H1 (cell line): ENCODE results near the gene MRPS9. TPM values are rescaled to one million over a fixed set of nuclear protein-coding genes. Genes with fewer than 3 reads are reported as not detected.

Source experiments
- CTCF ChIA-PET: fragments of 300-600 bp; sonication (Branson Sonifier 250); formaldehyde crosslinking; loops from one replicate; lab custom pipeline; 2021; ENCODE audit not compliant: partially characterized antibody; lab: Charles Lee
- POLR2A ChIA-PET: fragments of 300-600 bp; sonication (Branson Sonifier 250); formaldehyde crosslinking; loops from one replicate; lab custom pipeline; 2021; ENCODE audit warnings: inconsistent platforms; ENCODE audit not compliant: partially characterized antibody; lab: Charles Lee
- DNase-seq, 2 experiments: peaks; one replicate each; pipeline versions ENCODE4 v3.0.0 to v3.0.0-alpha.2; 2010 to 2022; ENCODE audit warnings: low spot score in 2 of 2, low read depth in 1 of 2, mixed read lengths in 1 of 2
- FAIRE-seq: peaks from 2 replicates; lab custom pipeline; 2011; peaks lifted over from hg19 to GRCh38; lab: Jason Lieb, UNC
- H2AFZ ChIP-seq: 2 replicates; pipeline ENCODE4 v1.8.1; 2012; ENCODE audit warnings: low read length, inconsistent platforms
- H2AK5ac ChIP-seq: 2 replicates; pipeline ENCODE4 v1.6.1; 2013; ENCODE audit warnings: low read depth, low read length
- H2BK120ac ChIP-seq: replicated peaks from 2 replicates; pipeline ENCODE3; 2013; ENCODE audit warnings: low read depth, low read length, inconsistent platforms
- H2BK12ac ChIP-seq: 2 replicates; pipeline ENCODE4 v1.6.1; 2013; ENCODE audit warnings: low read depth, low read length
- H2BK15ac ChIP-seq: 2 replicates; pipeline ENCODE4 v1.6.1; 2013; ENCODE audit warnings: low read length
- H2BK20ac ChIP-seq: 2 replicates; pipeline ENCODE4 v1.6.1; 2013; ENCODE audit warnings: low read length
- H2BK5ac ChIP-seq: 2 replicates; pipeline ENCODE4 v1.6.1; 2013; ENCODE audit warnings: low read depth, low read length
- H3K14ac ChIP-seq: 2 replicates; pipeline ENCODE4 v1.6.1; 2013; ENCODE audit warnings: inconsistent platforms; ENCODE audit not compliant: insufficient read length
- H3K18ac ChIP-seq: 2 replicates; pipeline ENCODE4 v1.6.1; 2013; ENCODE audit warnings: low read length; ENCODE audit errors: extremely low read depth
- H3K23ac ChIP-seq: 2 replicates; pipeline ENCODE4 v1.6.1; 2013; ENCODE audit warnings: inconsistent platforms; ENCODE audit not compliant: insufficient read length
- H3K23me2 ChIP-seq: 2 replicates; pipeline ENCODE4 v1.6.1; 2013; ENCODE audit warnings: low read depth, low read length
- H3K27ac ChIP-seq: 2 replicates; pipeline ENCODE4 v1.6.1; 2011; ENCODE audit warnings: low read depth, low read length, inconsistent platforms
- H3K27me3 ChIP-seq, 4 experiments: replicated peaks in 1 of 4; 1 replicate in 1 of 4; 2 replicates in 3 of 4; pipeline versions ENCODE4 v1.6.1 to v1.8.1; 2011 to 2013; ENCODE audit warnings: low read length in 3 of 4, mild to moderate bottlenecking in 3 of 4, inconsistent platforms in 2 of 4, mixed read lengths in 2 of 4, moderate library complexity in 1 of 4; ENCODE audit not compliant: control insufficient read depth in 3 of 4, insufficient read depth in 3 of 4; ENCODE audit errors: extremely low read depth in 1 of 4
- H3K36me3 ChIP-seq, 4 experiments: 2 replicates each; pipeline versions ENCODE4 v1.6.1 to v1.8.1; 2011 to 2013; ENCODE audit warnings: mild to moderate bottlenecking in 4 of 4, low read length in 3 of 4, moderate library complexity in 2 of 4, control low read depth in 1 of 4, inconsistent platforms in 1 of 4; ENCODE audit not compliant: insufficient read depth in 4 of 4, control insufficient read depth in 2 of 4
- H3K4ac ChIP-seq: replicated peaks from 2 replicates; pipeline ENCODE3; 2013; ENCODE audit warnings: low read length, low read depth, mixed read lengths, inconsistent platforms; ENCODE audit not compliant: insufficient read length
- H3K4me1 ChIP-seq, 4 experiments: replicated peaks in 1 of 4; 1 replicate in 1 of 4; 2 replicates in 3 of 4; pipeline versions ENCODE4 v1.6.1 to v1.8.1; 2011 to 2013; ENCODE audit warnings: low read length in 3 of 4, inconsistent platforms in 2 of 4, mixed read lengths in 1 of 4; ENCODE audit not compliant: insufficient read depth in 4 of 4, control insufficient read depth in 3 of 4
- H3K4me2 ChIP-seq, 2 experiments: 2 replicates each; pipeline versions ENCODE4 v1.6.1 to v1.8.1; 2011 to 2013; ENCODE audit warnings: low read depth in 2 of 2, low read length in 2 of 2, control low read depth in 1 of 2, inconsistent platforms in 1 of 2, mild to moderate bottlenecking in 1 of 2; ENCODE audit not compliant: insufficient read depth in 1 of 2
- H3K4me3 ChIP-seq, 4 experiments: fragments of 200-600, 300-600 bp in 1 of 4; sonication (generic), shearing (Covaris generic), sonication (Bioruptor Twin) in 1 of 4; 2 replicates each; pipeline versions ENCODE4 v1.5.1 to v1.8.1; 2011 to 2016; ENCODE audit warnings: low read length in 4 of 4, low read depth in 3 of 4, control low read depth in 2 of 4, inconsistent platforms in 2 of 4, mild to moderate bottlenecking in 2 of 4, mixed read lengths in 1 of 4, moderate library complexity in 1 of 4; ENCODE audit not compliant: insufficient read depth in 2 of 4; ENCODE audit errors: extremely low read depth in 1 of 4
- H3K56ac ChIP-seq: replicated peaks from 2 replicates; pipeline ENCODE3; 2013; ENCODE audit warnings: low read depth, mild to moderate bottlenecking, mixed read lengths, low read length, inconsistent platforms; ENCODE audit not compliant: insufficient read length
- H3K79me1 ChIP-seq: 2 replicates; pipeline ENCODE4 v1.6.1; 2013; ENCODE audit warnings: low read depth, low read length, control low read depth
- H3K79me2 ChIP-seq, 2 experiments: 2 replicates each; pipeline versions ENCODE4 v1.6.1 to v1.8.1; 2012 to 2013; ENCODE audit warnings: low read length in 2 of 2, mild to moderate bottlenecking in 2 of 2, inconsistent platforms in 1 of 2; ENCODE audit not compliant: insufficient read depth in 2 of 2, control insufficient read depth in 1 of 2
- H3K9ac ChIP-seq, 4 experiments: replicated peaks in 1 of 4; 1 replicate in 1 of 4; 2 replicates in 3 of 4; pipeline versions ENCODE4 v1.6.1 to v1.8.1; 2011 to 2013; ENCODE audit warnings: low read depth in 3 of 4, low read length in 3 of 4, control low read depth in 2 of 4, mild to moderate bottlenecking in 2 of 4, moderate library complexity in 2 of 4, inconsistent platforms in 1 of 4; ENCODE audit errors: extremely low read depth in 1 of 4
- H3K9me3 ChIP-seq, 2 experiments: 2 replicates each; pipeline versions ENCODE4 v1.6.1 to v1.8.1; 2012 to 2013; ENCODE audit warnings: mild to moderate bottlenecking in 2 of 2, moderate library complexity in 2 of 2, control low read depth in 1 of 2, inconsistent platforms in 1 of 2, low read depth in 1 of 2, low read length in 1 of 2, mixed read lengths in 1 of 2; ENCODE audit not compliant: insufficient read depth in 2 of 2
- H4K20me1 ChIP-seq, 2 experiments: replicated peaks in 1 of 2; 2 replicates each; pipeline versions ENCODE3 to v1.8.1; 2011 to 2013; ENCODE audit warnings: inconsistent platforms in 2 of 2, low read length in 2 of 2, mild to moderate bottlenecking in 1 of 2; ENCODE audit not compliant: insufficient read depth in 2 of 2, control insufficient read depth in 1 of 2
- H4K5ac ChIP-seq: 2 replicates; pipeline ENCODE4 v1.6.1; 2013; ENCODE audit warnings: low read length, low read depth, mixed read lengths, inconsistent platforms; ENCODE audit not compliant: insufficient read length
- H4K8ac ChIP-seq: 2 replicates; pipeline ENCODE4 v1.8.0; 2013; ENCODE audit warnings: mild to moderate bottlenecking, moderate library complexity, low read length, inconsistent platforms; ENCODE audit not compliant: insufficient read depth; ENCODE audit errors: extremely low read depth
- H4K91ac ChIP-seq: replicated peaks from 2 replicates; pipeline ENCODE3; 2013; ENCODE audit warnings: low read length, mixed read lengths, inconsistent platforms; ENCODE audit not compliant: insufficient read length
- ASH2L ChIP-seq: fragments of 200-600, 300-600 bp; sonication (generic); IDR thresholded peaks from one replicate; pipeline ENCODE4 v1.7.1; 2017; ENCODE audit warnings: low read length
- BACH1 ChIP-seq: IDR thresholded peaks from 2 replicates; pipeline ENCODE4 v1.6.1; 2012; ENCODE audit warnings: low read length, improper control_type of control experiment
- BRCA1 ChIP-seq: IDR thresholded peaks from 2 replicates; pipeline ENCODE4 v1.6.1; 2012; ENCODE audit warnings: low read depth, low read length, improper control_type of control experiment
- CBX8 ChIP-seq: fragments of 300-800, 300-1000 bp; sonication (generic); IDR thresholded peaks from 2 replicates; pipeline ENCODE4 v1.7.1; 2016; ENCODE audit warnings: low read depth, low read length, borderline replicate concordance
- CREB1 ChIP-seq: IDR thresholded peaks from 2 replicates; pipeline ENCODE4 v1.6.1; 2012; ENCODE audit warnings: inconsistent platforms
- CTCF ChIP-seq, 3 experiments: IDR thresholded peaks; 1 replicate in 2 of 3; 2 replicates in 1 of 3; pipeline versions ENCODE4 v1.5.1 to v1.6.1; 2011; ENCODE audit warnings: low read length in 3 of 3, mild to moderate bottlenecking in 3 of 3, inconsistent platforms in 2 of 3, low read depth in 1 of 3, moderate library complexity in 1 of 3; ENCODE audit not compliant: insufficient read depth in 1 of 3; ENCODE audit errors: control extremely low read depth in 1 of 3
- E2F6 ChIP-seq: IDR thresholded peaks from 2 replicates; pipeline ENCODE4 v1.6.1; 2012; ENCODE audit warnings: inconsistent platforms
- EGR1 ChIP-seq: IDR thresholded peaks from 2 replicates; pipeline ENCODE4 v1.6.1; 2011; ENCODE audit warnings: low read depth, low read length, borderline replicate concordance
- KDM1A ChIP-seq: fragments of 200-600, 300-600 bp; sonication (generic); IDR thresholded peaks from 2 replicates; pipeline ENCODE4 v1.7.1; 2016; ENCODE audit warnings: mild to moderate bottlenecking, low read length, borderline replicate concordance
- POLR2AphosphoS5 ChIP-seq: IDR thresholded peaks from 2 replicates; pipeline ENCODE4 v1.6.1; 2011; ENCODE audit warnings: low read depth, low read length
- SIX5 ChIP-seq: IDR thresholded peaks from 2 replicates; pipeline ENCODE4 v1.6.1; 2011; ENCODE audit warnings: mild to moderate bottlenecking, low read depth, low read length
- ZNF274 ChIP-seq: IDR thresholded peaks from 2 replicates; pipeline ENCODE4 v1.7.0; 2012; ENCODE audit warnings: low read length, borderline replicate concordance; ENCODE audit errors: extremely low read depth
- WGBS, 2 experiments: shearing (Covaris generic) in 1 of 2; methylation state at CpG; one replicate each; pipeline versions ENCODE4 v1.1.6 to v1.1.7; 2013 to 2015; ENCODE audit warnings: low lambda C conversion rate in 2 of 2, mixed read lengths in 2 of 2, inconsistent platforms in 1 of 2, low coverage in 1 of 2, missing lambda C conversion rate in 1 of 2; ENCODE audit not compliant: insufficient replicate concordance in 2 of 2, insufficient coverage in 1 of 2, insufficient read length in 1 of 2; ENCODE audit errors: extremely low coverage in 1 of 2, missing lambda C conversion rate in 1 of 2; 5-methylcytosine and 5-hydroxymethylcytosine counted together
- polyA plus RNA-seq, 7 experiments: library from polyadenylated mRNA; depleted of rRNA in 3 of 7; stranded (reverse) in 5 of 7; unstranded in 2 of 7; fragments of >200 nt in 5 of 7; fragments of 200-250 nt in 2 of 7; gene quantifications; 1 replicate in 5 of 7; 2 replicates in 1 of 7; 4 replicates in 1 of 7; pipeline versions ENCODE4 v1.2.1 to v1.2.3, GENCODE V29; 2011 to 2013; ENCODE audit warnings: missing spikeins in 2 of 7, mixed read lengths in 2 of 7
- total RNA-seq: library from RNA; stranded (reverse); fragmentation: NEBNext Ultra II Directional; extraction: Animal tissue kit (Norgen Biotek cat#: 25700); gene quantifications from 2 replicates; pipeline ENCODE4 v1.2.1, GENCODE V29; 2021

MRPS9 gene
- total and polyA plus RNA-seq, 2 of the 8 experiments (the other 6 are each of a cell fraction or from before 2014, with no cell fraction given) = 36.2 to 71.0 TPM

- no peak for DNase-seq
- Histone ChIP-seq H4K5ac (no peak overlapping the region), H3K27me3 (no peaks in the 10 kb centered on the region), H3K4ac (no peak overlapping the region), H3K18ac (no peak overlapping the region), H3K79me2 (no peaks in the 10 kb centered on the region), H4K8ac (no peak overlapping the region), H3K14ac (no peak overlapping the region), H3K56ac (no peak overlapping the region), H3K4me3 (no peak overlapping the region), H4K91ac (no peak overlapping the region), H3K79me1 (peaks cover 3% of the 10 kb centered on the region; the same call in 1 of the 2 replicates), H3K9me3 (no peaks in the 10 kb centered on the region), H3K4me1 (peaks cover 5 to 11% (median 7%) of the 10 kb centered on the region in 4 experiments; a peak in 6 of 7 replicates), H2BK12ac (no peak overlapping the region), H2BK15ac (no peak overlapping the region), H3K36me3 (peaks cover 0 to 3% (median 0%) of the 10 kb centered on the region in 4 experiments; a peak in 1 of 8 replicates), H2AK5ac (no peak overlapping the region), H2BK120ac (no peak overlapping the region), H3K27ac (no peak overlapping the region), H3K9ac (no peak overlapping the region), H3K23me2 (no peaks in the 10 kb centered on the region), H2BK5ac (no peak overlapping the region), H2BK20ac (no peak overlapping the region), H3K4me2 (no peak overlapping the region), H2AFZ (no peak overlapping the region), H3K23ac (no peak overlapping the region), H4K20me1 (peaks cover 2 to 3% of the 10 kb centered on the region in 2 experiments)
- FAIRE-seq = no peak
- CTCF ChIA-PET = interaction anchor here (1.4 kb wide), 1 partner anchor 8 kb away, joined by 5 read pairs; no protein-coding TSS in a partner anchor
- WGBS, 2 experiments = 88 to 100% methylated on average over 1 to 3 of the region's 3 CpGs
- POLR2A ChIA-PET = no interaction called here
- TF ChIP-seq CBX8 (no peak), SIX5 (no peak), KDM1A (no peak), ASH2L (no peak), BACH1 (no peak), ZNF274 (no peak), POLR2AphosphoS5 (no peak), E2F6 (no peak), CTCF (IDR thresholded peaks at IDR 0.05; ENCODE audit: control extremely low read depth in 1 of 3, insufficient read depth in 1 of 3, low read depth in 1 of 3, low read length in 3 of 3) (no peak), CREB1 (no peak), BRCA1 (no peak), EGR1 (no peak)
Observed at GRCh38 chr2:105076121-105076520, 38.3 kb downstream of the MRPS9 start.
